HG02973 (cell line): Measurements from ENCODE around the gene TNFRSF25.
"Not testable (repeated sequence)": the region's sequence is repeated elsewhere in the genome, so short reads cannot be mapped to it uniquely, and the experiment has no call there.

Experiments
- ATAC-seq: cut with Tn5 transposase; IDR thresholded peaks from one replicate; pipeline ENCODE4 v1.9.1; 2021; ENCODE audit warnings: moderate library complexity; ENCODE audit not compliant: unreplicated experiment

Gene TNFRSF25

DNA sequence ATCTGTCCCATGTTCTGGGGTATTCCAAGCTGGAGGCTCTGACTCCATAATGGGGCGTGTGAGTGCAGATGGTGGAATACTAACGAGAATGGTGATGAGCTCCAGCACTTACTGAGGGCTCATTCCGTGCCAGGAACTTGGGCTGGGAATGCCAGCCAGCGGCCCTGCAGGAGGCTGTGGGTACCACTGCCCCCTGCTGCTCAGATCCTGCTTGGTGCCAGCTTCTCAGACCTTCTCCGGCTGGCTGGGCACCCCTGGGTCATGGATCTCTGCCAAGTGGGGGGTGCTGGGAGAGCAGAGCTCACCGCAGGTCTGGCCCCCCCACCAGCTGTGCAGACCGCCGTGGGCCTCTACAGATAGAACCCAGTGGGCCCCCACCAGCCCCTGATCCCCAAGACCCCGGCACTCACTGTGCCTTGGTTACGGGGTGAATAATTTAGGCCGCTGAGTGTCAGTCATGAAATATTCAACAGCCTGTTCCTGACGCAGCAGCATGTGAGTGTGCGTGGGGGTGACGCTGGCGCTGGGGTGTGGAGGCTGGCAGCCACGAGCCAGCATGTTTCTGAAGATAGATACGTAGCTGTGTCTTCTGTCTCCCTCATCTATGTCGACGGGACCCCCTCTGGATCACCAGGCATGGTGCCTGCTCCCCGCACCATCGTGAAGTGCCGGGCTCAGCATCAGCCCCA, 28.8 kb downstream of the TNFRSF25 start:
- not testable (repeated sequence) for ATAC-seq

DNA sequence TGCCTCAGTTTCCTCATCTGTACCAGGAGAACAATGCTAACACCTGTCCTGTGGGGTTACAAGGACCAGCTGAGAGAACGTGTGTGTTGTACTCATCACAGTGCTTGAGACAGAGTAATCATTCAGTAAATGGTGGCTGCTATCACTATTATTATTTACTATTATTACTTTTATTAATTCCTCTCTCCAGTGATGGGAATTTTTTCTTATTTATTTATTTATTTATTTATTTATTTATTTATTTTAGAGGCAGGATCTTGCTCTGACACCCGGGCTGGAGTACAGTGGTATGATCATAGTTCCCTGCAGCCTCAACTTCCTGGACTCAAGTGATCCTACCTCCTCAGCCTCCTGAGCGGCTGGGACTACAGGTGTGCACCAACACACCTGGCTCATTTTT, 29.7 kb downstream of the TNFRSF25 start:
- not testable (repeated sequence) for ATAC-seq

DNA sequence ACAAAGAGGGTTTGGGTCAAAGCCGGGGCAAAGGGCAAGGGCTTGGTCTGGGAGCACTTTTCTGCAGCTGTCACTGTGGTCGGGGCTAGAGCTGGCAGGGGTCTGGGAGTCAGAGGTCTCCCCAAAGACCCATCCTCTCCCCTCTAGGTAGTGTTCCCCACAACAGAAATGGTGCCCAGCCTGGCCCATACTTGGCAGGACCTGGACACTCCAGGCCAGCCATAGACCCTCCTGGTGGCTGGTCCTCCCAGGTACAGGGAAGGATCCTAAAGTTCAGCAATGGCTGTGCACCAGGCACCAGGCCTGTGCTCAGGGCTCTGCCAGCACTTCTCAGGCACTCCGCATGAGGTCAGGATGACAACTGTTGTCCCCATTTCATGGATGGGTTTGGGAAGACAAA, 30.4 kb downstream of the TNFRSF25 start:
- no peak for ATAC-seq

DNA sequence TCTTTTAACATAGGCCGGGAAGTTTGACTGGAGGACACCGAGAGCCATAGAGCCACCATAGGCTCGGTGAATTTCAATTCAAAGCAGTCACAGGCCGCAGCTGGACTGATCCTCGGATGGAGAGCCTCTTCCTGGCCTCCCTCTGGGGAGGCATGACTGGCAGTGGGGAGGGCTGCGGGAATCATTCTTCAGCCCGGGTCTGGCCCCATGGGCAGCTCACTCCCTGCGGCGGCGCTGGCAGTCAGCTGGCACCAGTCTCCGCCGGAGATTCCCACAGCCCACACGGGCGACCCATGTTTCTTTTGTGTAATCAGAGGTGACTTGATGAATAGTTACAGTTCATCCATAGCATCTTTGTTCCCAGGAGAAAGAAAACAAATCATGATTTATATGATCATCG, 30.8 kb downstream of the TNFRSF25 start:
- ATAC-seq, result no peak

DNA sequence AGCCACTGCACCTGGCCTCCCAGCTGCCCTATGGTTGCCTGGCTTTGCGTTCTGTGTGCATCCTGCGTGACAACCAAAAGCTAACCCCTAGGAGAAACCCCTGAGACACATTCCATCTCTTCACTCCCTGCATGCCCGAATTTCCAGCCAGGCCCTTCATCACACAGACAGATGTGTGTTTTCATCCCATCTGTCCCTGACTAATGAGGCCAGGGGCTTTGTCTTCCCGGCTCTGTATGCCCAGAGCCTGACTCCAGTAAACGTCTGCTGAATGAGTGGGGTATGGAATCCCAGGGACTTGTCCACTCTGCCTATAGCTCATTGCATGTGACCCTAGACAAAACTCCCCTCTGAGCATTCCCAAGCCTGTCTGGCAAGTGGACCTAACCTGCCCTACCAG, 31.8 kb downstream of the TNFRSF25 start:
- ATAC-seq, result no peak

GRCh38 chr1:6431645-6432579, 34.1 kb downstream of the TNFRSF25 start:
- ATAC-seq, result not testable (repeated sequence)

GRCh38 chr1:6429660-6430411, 36.1 kb downstream of the TNFRSF25 start:
- ATAC-seq, result not testable (repeated sequence)

DNA sequence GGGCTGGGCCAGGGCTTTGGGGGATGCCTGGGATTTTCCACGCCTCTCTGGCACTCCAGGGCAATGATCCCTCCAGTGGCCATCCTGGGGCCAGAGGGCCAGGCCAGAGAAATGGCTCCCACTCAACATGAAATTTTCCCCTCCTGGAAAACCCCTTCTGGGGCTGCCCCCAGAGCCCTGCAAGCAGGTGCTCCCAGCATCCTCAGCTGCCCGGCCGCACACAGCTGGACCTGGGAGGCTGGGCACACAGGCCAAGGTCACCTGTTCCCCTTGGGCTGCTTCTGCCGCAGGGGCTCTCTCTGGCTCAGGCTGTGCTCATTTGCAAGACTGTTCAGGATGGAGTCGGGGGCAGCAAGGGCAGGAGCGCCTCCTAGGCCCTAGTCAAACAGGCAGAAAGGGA, 37.5 kb downstream of the TNFRSF25 start:
- not testable (repeated sequence) for ATAC-seq

DNA sequence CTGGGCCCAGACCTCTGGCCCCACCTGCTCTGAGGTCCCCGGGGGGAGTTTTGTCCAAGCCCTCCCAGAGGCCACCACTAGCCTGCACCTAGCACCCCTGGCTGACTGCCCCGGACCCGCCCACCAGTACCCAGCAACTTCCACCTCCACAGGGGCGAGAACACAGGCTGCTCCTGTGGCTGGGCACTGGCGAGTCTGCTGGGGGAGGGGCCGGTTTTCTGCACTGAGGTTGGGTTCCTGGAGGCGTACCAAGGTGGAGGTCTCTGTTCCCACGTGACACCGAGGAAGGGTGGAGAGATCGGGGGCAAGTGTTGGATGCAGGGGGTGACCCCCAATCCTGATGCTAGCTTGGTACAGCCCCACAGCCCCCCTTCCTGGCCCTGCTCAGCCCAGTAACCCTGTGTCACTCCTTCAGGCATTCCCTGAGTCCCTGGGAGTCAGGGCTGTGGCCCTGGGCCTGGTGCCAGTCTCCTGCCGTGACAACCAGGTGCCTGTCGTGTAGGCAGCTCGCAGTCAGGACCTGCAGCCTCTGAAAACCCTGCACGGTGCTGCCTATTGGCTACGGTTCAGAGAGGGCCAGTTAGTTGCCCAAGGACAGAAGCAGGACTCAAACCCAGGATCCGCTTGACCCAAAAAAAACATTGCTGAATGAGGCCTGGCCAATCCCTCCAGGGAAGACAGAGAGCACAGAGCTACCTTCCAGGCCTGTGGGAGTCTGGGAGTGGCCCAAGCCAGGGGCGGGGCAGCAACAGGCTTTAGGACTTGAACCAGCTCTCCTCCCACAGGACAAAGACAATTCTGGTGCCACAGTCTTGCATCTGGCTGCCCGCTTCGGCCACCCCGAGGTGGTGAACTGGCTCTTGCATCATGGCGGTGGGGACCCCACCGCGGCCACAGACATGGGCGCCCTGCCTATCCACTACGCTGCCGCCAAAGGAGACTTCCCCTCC, 38.3 kb downstream of the TNFRSF25 start:
- ATAC-seq, result no peak

- ATAC-seq, result no peak
Observed at GRCh38 chr1:6426972-6427350, 39.0 kb downstream of the TNFRSF25 start.

DNA sequence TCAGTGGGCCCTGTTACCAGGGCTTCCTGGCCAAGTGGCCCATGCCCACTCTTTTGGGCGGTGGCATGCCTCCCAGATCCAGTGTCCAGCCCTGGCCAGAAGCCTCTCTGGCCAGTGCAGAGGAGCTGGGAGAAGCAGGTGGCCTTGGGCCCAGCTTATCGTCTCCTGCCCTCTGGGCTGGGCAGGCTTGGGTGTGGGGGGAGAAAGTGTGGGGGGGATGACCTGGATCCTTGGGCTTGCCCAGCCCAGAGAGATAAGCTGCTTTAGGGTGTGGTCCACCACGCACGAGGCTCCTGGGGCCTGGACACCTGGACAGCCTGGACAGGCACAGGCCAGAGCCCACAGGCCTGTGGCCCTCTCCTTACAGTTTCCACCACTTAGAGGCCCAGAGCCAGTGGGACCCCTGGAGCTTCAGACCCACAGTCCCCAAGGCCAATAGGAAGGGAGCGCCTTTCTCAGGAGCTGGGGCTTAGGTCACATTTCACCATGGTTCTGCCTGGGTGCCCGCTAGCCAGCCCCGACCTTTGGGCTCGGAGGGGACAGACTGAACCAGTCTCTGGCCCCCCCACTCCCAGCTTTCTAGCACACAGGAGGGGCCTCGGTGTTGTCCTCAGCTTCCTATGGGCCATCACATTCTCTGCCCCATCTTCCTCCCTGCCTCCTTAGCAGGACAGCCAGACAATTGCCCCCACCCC, 39.5 kb downstream of the TNFRSF25 start:
- ATAC-seq, result no peak

- no peak for ATAC-seq
Observed at GRCh38 chr1:6425658-6426057, 40.3 kb downstream of the TNFRSF25 start.

DNA sequence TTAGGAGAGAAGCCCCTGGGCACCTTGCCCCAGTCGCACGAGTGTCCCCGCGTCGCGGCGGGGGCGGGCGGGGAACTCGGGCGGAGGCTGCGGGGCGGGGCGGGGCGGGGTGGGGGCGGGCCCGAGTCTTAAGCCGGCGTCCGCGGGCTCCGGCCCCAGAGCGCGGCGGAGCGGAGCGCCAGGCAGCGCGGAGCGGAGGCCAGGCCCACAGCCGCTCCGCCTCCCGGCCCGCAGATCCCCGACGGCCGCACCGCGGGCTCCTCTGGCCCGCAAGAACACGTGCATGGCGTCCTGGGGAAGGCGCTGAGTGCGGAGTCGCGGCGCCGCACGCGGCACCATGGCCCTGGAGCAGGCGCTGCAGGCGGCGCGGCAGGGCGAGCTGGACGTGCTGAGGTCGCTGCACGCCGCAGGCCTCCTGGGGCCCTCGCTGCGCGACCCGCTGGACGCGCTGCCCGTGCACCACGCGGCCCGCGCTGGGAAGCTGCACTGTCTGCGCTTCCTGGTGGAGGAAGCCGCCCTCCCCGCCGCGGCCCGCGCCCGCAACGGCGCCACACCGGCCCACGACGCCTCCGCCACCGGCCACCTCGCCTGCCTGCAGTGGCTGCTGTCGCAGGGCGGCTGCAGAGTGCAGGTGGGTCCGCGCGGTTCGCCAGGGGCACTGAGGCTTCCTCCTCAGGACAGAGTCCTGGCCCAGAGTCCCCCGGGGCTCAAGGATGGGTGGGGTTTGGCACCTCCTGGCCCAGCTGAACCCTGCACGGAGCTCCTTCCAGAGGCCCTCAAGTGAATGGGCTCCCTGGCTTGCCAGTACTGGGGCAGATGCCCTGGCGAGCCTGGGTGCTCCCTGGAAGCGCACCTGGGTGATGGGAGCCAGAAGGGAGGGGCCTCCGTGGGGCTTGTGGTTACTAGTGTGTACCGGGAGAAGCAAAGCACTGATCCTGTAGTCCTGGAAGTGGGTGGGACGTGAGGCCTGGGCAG, 41.1 kb downstream of the TNFRSF25 start, which contains the start of gene ESPN:
ESPN (plus strand) TSS at position 158 of the 975 bp plus-strand sequence; CDS start at position 338, 180 bp downstream.
- ATAC-seq, result no peak

- no peak for ATAC-seq
Observed at GRCh38 chr1:6424000-6424565, 41.9 kb downstream of the TNFRSF25 start.

GRCh38 chr1:6423321-6423999, 42.5 kb downstream of the TNFRSF25 start:
- no peak for ATAC-seq

DNA sequence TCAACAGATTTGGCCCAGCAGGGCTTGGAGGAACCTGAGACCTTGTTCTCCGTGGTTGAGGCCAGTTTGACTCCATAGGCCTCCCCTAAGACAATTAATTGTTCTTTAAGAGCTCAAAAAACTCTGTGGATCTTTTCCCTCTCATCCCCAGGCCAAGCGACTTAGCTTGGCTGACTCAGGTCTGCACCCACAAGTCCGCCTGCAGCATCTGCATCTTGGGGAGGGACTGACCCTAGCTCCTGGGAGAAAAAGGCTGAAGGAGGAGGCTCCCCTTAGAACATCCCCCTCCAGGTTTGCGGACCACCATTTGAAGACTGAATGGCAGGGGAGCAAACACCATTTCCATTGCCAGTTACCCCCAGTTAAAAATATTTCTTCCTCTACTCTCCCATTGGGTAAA, 44.7 kb downstream of the TNFRSF25 start:
- ATAC-seq, result no peak

DNA sequence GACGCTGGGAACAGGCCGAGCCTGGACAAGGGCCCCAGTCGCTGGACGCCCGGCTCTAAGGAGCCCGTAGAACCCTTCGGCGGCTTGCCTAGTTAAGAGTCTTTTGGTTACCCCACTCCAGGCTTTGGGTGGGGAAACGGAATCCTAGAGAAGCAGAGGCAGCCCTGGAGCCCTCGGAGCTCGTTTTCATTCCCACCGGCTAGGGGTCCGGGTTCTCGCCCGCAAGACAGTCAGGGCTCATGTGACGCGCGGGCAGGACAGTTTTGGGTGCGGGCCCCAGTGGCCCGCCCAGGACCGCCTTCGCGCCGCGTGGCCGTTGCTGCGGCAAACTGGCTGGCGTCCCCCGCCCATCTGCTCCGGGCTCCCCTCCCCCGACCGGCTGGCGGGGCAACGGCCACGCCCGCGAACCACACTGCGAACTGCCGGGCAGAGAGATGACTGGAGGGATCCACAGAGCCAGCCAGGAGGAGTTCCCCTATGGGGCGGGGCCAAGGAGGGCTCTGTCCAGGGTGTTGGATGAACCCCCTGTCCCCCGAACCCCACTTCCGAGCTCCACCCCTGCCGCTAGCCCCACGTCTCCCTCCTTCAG, 45.4 kb downstream of the TNFRSF25 start:
- ATAC-seq, result no peak
